ENCODE results near the gene ANKRD17. TPM values are rescaled to one million over a fixed set of nuclear protein-coding genes. Genes with fewer than 3 reads are reported as not detected.

The ANKRD17 gene
- total RNA-seq, 1 experiment from 2014 or later, result 62.1 TPM

- TF ChIP-seq REST (IDR thresholded peaks at IDR 0.05; ENCODE audit: low read depth) (no peak), EZH2phosphoT487 (IDR thresholded peaks at IDR 0.05; ENCODE audit: borderline replicate concordance) (no peak), SP1 (IDR thresholded peaks at IDR 0.05; ENCODE audit: low read depth) (no peak), YY1 (IDR thresholded peaks at IDR 0.05; ENCODE audit: extremely low read depth, insufficient replicate concordance, low read depth, low read length) (no peak), ZNF274 (IDR thresholded peaks at IDR 0.05; ENCODE audit: low read depth, low read length) (no peak), CEBPB (IDR thresholded peaks at IDR 0.05; ENCODE audit: low read depth) (no peak), JUND (IDR thresholded peaks at IDR 0.05) (no peak), SRF (IDR thresholded peaks at IDR 0.05; ENCODE audit: low read depth) (no peak), CBX3 (IDR thresholded peaks at IDR 0.05; ENCODE audit: low read depth) (no peak)
- TF ChIP-seq, protein P1, sequence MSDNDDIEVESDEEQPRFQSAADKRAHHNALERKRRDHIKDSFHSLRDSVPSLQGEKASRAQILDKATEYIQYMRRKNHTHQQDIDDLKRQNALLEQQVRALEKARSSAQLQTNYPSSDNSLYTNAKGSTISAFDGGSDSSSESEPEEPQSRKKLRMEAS (IDR thresholded peaks at IDR 0.05), result no peak
- Histone ChIP-seq H3K4me3 (replicated peaks in 1 of 2; ENCODE audit: low read depth in 1 of 2, low read length in 2 of 2) (no peak overlapping the region), H2AFZ (ENCODE audit: low read depth, low read length, poor library complexity, severe bottlenecking) (no peak overlapping the region), H3K27ac (ENCODE audit: low read depth, low read length) (no peak overlapping the region), H4K20me1 (ENCODE audit: insufficient read depth) (peaks cover 40% of the 10 kb centered on the region), H3K79me2 (ENCODE audit: insufficient read depth, low read length) (peaks cover 100% of the 10 kb centered on the region), H3K4me2 (ENCODE audit: low read length) (no peak overlapping the region), H3K36me3 (ENCODE audit: control insufficient read depth in 1 of 2, insufficient read depth in 2 of 2, low read length in 2 of 2) (peaks cover 3 to 7% of the 10 kb centered on the region in 2 experiments; a peak in 1 of 4 replicates), H3K4me1 (ENCODE audit: control insufficient read depth in 1 of 2, insufficient read depth in 2 of 2, low read length in 2 of 2) (no peaks in the 10 kb centered on the region), H3K9me3 (ENCODE audit: control insufficient read depth in 1 of 2, insufficient read depth in 1 of 2, low read depth in 1 of 2, low read length in 2 of 2) (no peaks in the 10 kb centered on the region), H3K27me3 (ENCODE audit: insufficient read depth, low read length) (no peaks in the 10 kb centered on the region), H3K9ac (ENCODE audit: low read length) (no peak overlapping the region), H3K9me2 (ENCODE audit: insufficient read depth) (no peaks in the 10 kb centered on the region)
- POLR2A ChIA-PET, result no interaction called here
- RAD21 ChIA-PET (ENCODE audit: low non-redundant PET in 1 of 2, low total read pairs in 2 of 2, uncharacterized antibody in 2 of 2, unreplicated experiment in 2 of 2), result no interaction called here
- intact Hi-C loops (cut with micrococcal nuclease), result no loop called here
- no TSS peak for BruUV-seq (replicated peaks)
- ATAC-seq (no peak), DNase-seq (ENCODE audit: low read depth, low spot score) (no peak)
- CTCF ChIA-PET, result interaction anchor here (1.6 kb wide), 1 partner anchor 9 kb away, joined by 6 read pairs; no protein-coding TSS in a partner anchor
These were observed 10.2 kb downstream of the ANKRD17 start for GRCh38 chr4:73248416-73248815.
